HG02943 (cell line): Measurements from ENCODE around the gene TRAF1.

Source experiments
- ATAC-seq: cut with Tn5 transposase; IDR thresholded peaks from one replicate; pipeline ENCODE4 v1.9.1; 2021; ENCODE audit warnings: mild to moderate bottlenecking, low read depth, moderate library complexity; ENCODE audit not compliant: unreplicated experiment

TRAF1 gene

GRCh38 chr9:120911295-120911837, 15.2 kb downstream of the TRAF1 start:
- ATAC-seq: no peak

DNA sequence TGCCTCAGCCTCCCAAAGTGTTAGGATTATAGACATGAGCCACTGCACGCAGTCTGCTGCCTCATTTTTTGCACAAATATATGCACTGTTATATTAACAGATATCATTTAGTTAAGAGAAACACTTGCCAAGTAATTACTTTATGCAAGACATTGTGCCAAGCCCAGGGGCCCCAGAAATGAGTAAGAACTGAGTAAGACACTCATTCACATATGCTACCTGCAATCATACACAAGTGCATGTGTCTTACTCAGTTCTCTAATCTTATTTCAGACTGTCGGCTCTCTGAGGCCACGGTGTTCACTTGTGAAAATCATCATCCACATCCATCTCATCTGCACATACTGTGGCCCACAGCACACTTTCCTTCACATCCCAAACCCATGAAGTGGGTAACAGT, 16.0 kb downstream of the TRAF1 start:
- no peak for ATAC-seq

DNA sequence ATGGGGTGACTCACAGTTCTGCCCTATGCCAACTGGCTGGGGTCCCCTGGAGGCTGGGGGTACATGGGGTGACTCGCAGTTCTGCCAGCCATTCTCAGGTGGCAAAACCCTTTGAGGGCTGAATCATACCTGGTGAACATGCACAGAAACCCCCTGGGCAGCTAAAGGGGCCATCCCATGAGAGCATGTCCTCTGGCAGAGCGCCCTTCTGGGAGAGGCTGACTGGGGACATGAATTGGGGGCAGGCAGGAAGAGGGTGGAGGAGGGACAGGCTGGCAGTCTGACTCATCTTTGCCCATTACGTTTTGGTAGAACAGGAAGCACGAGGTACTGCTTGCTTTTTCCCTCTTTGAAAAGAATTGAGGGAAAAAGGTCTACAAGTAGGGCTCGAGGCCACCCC, 16.7 kb downstream of the TRAF1 start:
- ATAC-seq: no peak

DNA sequence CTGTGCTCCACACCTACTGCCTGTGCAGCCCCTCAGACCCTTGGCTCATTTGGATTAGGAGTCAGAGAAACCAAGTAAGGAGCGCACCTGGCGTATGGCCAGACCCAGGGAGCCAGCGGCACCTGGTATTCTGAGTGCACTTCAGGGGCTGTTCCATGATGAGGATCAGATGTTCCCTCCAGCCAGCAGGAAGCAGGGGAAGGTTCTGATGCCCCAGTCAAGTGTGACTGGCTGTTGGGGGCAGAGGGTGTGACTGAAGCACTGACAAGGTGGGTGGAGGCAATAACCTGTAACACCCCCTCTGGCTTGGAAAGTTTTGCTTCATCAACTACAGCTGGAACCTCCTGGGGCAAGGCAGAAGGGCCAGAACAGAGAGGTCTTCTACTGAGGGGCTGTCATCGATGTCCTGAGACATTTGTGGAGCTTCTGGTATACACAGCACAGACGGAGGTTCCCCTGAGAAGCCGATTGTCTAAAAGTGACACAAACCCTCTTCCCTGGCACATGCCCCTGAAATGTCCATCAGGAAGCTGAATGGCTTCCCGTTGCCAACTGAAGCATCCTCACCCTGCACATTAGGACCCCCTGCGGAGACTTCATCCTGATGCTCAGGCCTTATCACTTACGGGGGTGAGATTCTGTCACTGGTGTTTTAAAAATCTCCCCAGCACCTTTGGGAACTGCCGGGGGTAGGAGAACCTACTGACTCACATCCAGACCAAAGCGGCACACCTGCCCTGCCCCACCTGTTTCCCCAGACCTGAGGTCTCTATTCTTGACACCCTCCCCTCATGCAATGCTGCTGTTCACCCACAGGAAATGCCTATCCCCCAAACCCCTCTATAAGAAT, 21.1 kb downstream of the TRAF1 start:
- ATAC-seq: no peak

DNA sequence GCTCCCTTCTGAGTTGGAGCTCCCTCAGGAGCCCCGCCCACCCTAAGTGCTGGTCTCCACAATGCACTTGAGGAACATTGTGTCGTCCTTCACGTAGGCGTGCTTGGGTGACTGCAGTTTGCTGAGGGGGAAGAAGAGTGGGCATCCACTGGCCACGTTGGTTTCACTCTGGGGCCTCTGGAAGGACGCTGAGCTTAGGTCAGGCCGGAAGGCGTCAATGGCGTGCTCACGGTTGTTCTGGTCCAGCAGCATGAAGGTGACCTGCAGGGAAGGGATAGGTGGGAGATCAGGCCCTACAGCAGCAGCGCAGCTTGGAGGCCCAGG, 21.7 kb downstream of the TRAF1 start:
- ATAC-seq: no peak

GRCh38 chr9:120904061-120904977, 22.3 kb downstream of the TRAF1 start:
- no peak for ATAC-seq

- no peak for ATAC-seq
These were observed 23.7 kb downstream of the TRAF1 start for GRCh38 chr9:120902569-120903535.

GRCh38 chr9:120901755-120902568, 24.6 kb downstream of the TRAF1 start:
- ATAC-seq: no peak

DNA sequence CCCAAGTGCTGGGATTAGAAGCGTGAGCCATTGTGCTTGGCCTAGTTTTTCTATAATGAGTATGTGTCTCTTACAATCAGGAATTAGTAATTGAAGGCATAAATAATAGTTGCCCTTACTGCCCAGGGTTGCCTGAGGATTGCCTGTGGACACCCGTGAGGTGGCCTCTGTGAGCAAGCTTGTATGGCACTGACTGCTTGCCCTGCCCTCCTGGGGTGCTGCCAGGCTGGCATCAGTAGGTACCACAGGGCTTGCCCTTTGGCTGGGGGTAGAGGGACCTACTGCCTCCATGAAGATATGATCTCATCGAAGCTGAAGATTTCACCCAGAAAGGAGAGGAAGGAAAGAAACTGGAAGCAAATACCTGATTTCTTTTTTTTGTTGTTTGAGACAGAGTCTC, 25.8 kb downstream of the TRAF1 start:
- no peak for ATAC-seq

GRCh38 chr9:120899490-120900068, 27.0 kb downstream of the TRAF1 start:
- no peak for ATAC-seq

DNA sequence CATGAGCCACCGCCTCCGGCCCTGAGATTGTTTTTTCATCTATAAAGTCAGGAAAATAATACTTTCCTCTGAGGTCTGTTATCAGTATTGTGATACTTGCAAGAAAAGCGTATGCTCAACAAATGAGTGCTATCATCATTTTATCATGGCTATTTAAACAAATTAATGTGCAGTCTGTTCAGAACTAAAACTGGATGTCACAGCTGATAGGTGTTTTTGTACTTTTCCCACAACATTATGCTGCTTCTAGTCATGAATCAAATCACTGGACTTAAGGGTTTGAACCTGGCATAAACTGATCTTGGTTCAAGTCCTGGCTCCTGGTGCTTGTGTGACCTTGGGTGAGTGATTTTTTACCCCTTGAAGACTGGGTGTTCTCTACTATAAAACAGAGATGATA, 28.2 kb downstream of the TRAF1 start:
- ATAC-seq: no peak

DNA sequence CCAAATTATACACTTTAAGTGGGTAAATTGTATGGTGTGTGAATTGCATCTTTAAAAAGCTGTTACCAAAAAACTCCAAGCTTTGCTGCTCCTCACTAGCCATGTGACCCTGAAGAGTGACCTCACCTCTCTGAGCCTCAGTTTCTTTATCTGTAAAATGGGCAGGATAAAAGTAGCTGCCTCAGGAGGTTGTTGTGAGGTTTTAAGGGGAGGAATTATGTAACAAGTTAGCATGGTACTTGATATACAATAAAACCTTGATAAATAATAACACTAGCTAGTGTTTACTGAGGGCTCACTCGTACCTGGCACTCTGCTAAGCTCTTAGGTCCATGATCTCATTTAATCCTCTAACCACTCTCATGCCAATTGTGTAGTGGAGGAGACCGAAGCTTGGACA, 30.6 kb downstream of the TRAF1 start:
- ATAC-seq: no peak

DNA sequence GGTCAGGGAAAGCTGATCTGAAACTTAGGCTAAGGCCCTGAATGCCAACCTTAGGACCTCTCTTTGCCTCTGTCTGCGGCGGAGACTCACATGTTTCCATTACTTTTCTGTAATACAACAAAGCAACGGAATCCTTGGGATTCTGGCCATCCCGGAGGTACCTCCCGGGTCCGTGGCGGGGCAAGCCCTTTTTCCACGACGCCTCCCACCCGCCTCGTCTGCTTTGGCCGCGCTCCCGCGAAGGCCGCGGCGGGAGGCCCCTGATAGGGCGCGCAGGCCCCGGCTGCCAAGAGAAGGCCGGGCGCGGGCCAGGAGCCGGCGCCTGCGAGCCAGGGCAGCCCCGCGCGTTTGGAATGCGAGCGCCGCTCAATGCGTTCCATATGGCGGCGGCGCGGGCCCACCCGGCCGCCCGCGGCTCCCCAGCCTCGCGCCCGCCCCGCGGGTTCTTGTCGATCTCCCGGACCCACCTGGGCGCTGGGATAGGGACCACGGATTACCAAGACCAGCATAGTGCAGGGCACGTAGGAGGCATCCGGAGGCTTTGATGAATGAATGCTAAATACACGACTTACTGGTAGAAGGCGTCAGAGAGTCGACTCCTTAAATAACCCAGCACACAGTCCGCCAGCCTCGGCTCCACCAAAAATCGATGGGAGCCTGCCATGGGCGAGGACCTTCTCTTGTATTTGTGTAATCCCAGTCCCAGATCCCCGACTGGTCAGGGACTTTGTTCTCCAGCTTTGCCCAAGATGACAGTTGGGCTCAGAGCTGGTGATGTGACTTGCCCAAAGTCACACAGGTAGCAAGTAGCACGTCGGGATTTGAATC, 32.1 kb downstream of the TRAF1 start:
- ATAC-seq: no peak

DNA sequence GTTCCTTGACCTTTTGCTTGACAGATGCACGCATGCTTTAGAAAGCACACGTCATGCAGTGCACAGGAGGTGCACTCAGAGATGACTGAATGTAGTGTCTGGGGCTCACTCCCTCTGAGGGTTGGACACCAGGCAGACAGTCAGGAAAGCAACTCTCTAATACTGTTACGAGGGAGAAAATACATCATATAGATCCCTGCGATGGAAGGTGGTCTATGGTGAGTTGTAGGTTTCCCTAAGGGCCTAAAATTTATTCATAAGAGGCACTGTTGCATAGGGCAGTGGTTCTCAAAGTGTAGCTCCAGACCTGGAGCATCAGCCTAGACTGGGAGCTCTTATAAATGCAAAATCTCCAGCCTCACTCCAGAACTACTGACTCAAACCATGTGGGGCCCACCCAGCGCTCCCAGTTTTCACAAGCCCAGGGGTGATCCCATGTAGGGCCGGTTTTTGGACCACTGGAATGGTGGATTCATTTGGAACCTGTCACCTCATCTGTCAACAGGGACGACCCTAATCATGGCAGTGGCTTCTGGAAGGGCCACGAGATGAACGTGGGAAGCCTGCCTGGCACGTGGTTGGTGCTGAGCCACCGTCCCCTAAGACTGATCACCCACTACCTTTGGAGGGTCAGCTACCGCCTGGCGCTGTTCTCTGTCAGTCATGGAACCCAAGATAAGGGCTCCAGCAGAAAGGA, 32.8 kb downstream of the TRAF1 start:
- no peak for ATAC-seq

- peak; percentile 54 for ATAC-seq
These were observed 33.6 kb downstream of the TRAF1 start for GRCh38 chr9:120892748-120893610.

GRCh38 chr9:120891884-120892747, 34.5 kb downstream of the TRAF1 start:
- peak; percentile 38 for ATAC-seq
